Natural killer cell (primary cell): ENCODE measurements around the gene CHRNA1. TPM values are rescaled to one million over a fixed set of nuclear protein-coding genes. Genes with fewer than 3 reads are reported as not detected.

Experiments
- ATAC-seq, 3 donors: fragments of 150-1000 bp in 2 of 3; fragments of 200-7000 bp in 1 of 3; cut with Tn5 transposase; 1 replicate in 1 of 3; 2 replicates in 2 of 3; pipeline ENCODE4 v1.10.0; 2021; ENCODE audit warnings: mild to moderate bottlenecking in 2 of 3, moderate library complexity in 2 of 3
- DNase-seq, 2 donors: peaks; one replicate each; pipeline versions ENCODE4 v3.0.0 to v3.0.0-alpha.2; 2013 to 2021; ENCODE audit warnings: mixed read lengths in 1 of 2
- H3K27ac ChIP-seq: one replicate; pipeline ENCODE4 v1.5.1; 2013; ENCODE audit warnings: mild to moderate bottlenecking, low read length
- H3K27me3 ChIP-seq: one replicate; pipeline ENCODE4 v1.6.1; 2013; ENCODE audit warnings: low read length; ENCODE audit not compliant: control insufficient read depth, insufficient read depth
- H3K36me3 ChIP-seq: one replicate; pipeline ENCODE4 v1.6.1; 2013; ENCODE audit warnings: low read length; ENCODE audit not compliant: control insufficient read depth, insufficient read depth
- H3K4me1 ChIP-seq: one replicate; pipeline ENCODE4 v1.6.1; 2013; ENCODE audit warnings: low read length; ENCODE audit not compliant: control insufficient read depth, insufficient read depth
- H3K4me3 ChIP-seq: one replicate; pipeline ENCODE4 v1.5.1; 2013; ENCODE audit warnings: low read length
- H3K9me3 ChIP-seq: one replicate; pipeline ENCODE4 v1.6.1; 2013; ENCODE audit warnings: low read length; ENCODE audit not compliant: control insufficient read depth, insufficient read depth
- H3K27ac Mint-ChIP-seq, 2 donors: one replicate each; pipeline ENCODE4 v1.8.0; 2022; ENCODE audit warnings: mild to moderate bottlenecking in 2 of 2, mixed read lengths in 2 of 2, moderate library complexity in 1 of 2
- H3K27me3 Mint-ChIP-seq, 2 donors: one replicate each; pipeline ENCODE4 v1.8.0; 2022; ENCODE audit warnings: low read depth in 2 of 2, mixed read lengths in 2 of 2
- H3K36me3 Mint-ChIP-seq: one replicate; pipeline ENCODE4 v1.8.0; 2022; ENCODE audit warnings: mixed read lengths
- H3K4me1 Mint-ChIP-seq, 2 donors: one replicate each; pipeline ENCODE4 v1.8.0; 2022; ENCODE audit warnings: mixed read lengths in 2 of 2
- H3K4me3 Mint-ChIP-seq: one replicate; pipeline ENCODE4 v1.8.0; 2022; ENCODE audit warnings: mild to moderate bottlenecking, moderate library complexity, mixed read lengths
- H3K9me3 Mint-ChIP-seq, 2 donors: one replicate each; pipeline ENCODE4 v1.8.0; 2022; ENCODE audit warnings: mixed read lengths in 2 of 2
- whole genome bisulfite sequencing: methylation state at CpG from one replicate; pipeline ENCODE4 v1.1.7; 2013; ENCODE audit warnings: missing lambda C conversion rate; ENCODE audit not compliant: insufficient coverage; 5-methylcytosine and 5-hydroxymethylcytosine counted together
- intact Hi-C: fragments of 100-400 bp; cut with micrococcal nuclease; formaldehyde crosslinking; loops from one replicate; pipeline ENCODE4 v1.14.2; 2022
- total RNA-seq, 4 donors: library from RNA; stranded (reverse); fragments of 120-200 nt in 1 of 4; gene quantifications; one replicate each; pipeline versions ENCODE4 v1.2.3 to v1.2.4, GENCODE V29; 2013 to 2022
- TF ChIP-seq, protein P1 (sequence below): fragments of 200-600 bp; IDR thresholded peaks from one replicate; pipeline ENCODE4 v1.8.0; 2022; ENCODE audit warnings: antibody characterized with exemption

CHRNA1 gene
- total RNA-seq, 3 donors from 2014 or later (not counting 1 experiment from before 2014, with no cell fraction given) = 0.23 TPM; not detected in 2

DNA sequence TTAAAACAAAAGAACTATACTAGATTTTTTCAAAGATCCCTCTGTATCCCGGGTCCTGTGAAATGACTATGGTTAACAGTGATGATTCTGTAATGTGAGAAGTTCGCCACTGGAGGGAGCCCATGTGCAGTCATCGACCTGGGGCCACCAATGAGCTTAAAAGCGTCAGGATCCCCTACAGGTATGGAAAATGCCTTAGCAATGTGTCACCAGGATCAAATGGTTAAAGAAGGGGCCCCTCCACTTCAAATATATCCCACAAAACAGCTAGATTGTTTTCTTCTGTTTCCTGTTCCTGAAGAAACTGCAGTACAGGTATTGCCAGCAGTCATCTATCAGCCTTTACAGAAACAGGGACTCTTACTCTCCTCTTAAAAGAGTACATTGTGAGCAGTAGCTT, 15.3 kb downstream of the CHRNA1 start:
- H3K4me1 Mint-ChIP-seq = peaks cover 9 to 31% of the 10 kb centered on the region in 2 donors
- H3K27ac ChIP-seq = no peak overlapping the region
- no peak overlapping the region for H3K27ac Mint-ChIP-seq
- ATAC-seq (peak; percentile 65 to 73 (median 69)), DNase-seq (peak; percentile 52 to 88)
- H3K36me3 Mint-ChIP-seq = no peaks in the 10 kb centered on the region
- intact Hi-C loops = no loop called here
- no peaks in the 10 kb centered on the region for H3K27me3 ChIP-seq
- no peak overlapping the region for H3K4me3 Mint-ChIP-seq
- TF ChIP-seq, protein P1, sequence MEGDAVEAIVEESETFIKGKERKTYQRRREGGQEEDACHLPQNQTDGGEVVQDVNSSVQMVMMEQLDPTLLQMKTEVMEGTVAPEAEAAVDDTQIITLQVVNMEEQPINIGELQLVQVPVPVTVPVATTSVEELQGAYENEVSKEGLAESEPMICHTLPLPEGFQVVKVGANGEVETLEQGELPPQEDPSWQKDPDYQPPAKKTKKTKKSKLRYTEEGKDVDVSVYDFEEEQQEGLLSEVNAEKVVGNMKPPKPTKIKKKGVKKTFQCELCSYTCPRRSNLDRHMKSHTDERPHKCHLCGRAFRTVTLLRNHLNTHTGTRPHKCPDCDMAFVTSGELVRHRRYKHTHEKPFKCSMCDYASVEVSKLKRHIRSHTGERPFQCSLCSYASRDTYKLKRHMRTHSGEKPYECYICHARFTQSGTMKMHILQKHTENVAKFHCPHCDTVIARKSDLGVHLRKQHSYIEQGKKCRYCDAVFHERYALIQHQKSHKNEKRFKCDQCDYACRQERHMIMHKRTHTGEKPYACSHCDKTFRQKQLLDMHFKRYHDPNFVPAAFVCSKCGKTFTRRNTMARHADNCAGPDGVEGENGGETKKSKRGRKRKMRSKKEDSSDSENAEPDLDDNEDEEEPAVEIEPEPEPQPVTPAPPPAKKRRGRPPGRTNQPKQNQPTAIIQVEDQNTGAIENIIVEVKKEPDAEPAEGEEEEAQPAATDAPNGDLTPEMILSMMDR = peak; percentile 79
- H3K27me3 Mint-ChIP-seq = peaks cover 2 to 10% of the 10 kb centered on the region in 2 donors
- H3K9me3 ChIP-seq = no peaks in the 10 kb centered on the region
- WGBS = 0% methylated on average over 4 of the region's 4 CpGs
- no peaks in the 10 kb centered on the region for H3K9me3 Mint-ChIP-seq
- H3K4me3 ChIP-seq = no peak overlapping the region
- H3K4me1 ChIP-seq = peaks cover 28% of the 10 kb centered on the region
- H3K36me3 ChIP-seq = no peaks in the 10 kb centered on the region

DNA sequence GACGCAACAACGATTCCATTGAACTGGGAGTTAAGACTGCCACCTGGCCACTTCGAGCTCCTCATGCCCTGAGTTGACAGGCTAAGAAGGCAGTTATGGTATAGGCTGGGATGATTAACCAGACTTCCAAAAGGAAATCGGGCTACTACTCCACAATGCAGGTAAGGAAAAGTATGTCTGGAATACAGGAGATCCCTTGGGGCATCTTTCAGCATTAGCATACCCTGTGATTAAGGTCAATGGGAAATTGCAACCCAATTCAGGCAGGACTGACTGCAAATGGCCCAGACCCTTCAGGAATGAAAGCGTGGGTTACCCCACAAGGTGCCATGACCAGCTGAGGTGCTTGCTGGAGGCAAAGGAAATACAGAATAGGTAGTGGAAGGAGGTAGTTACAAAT, 19.1 kb downstream of the CHRNA1 start:
- no peak overlapping the region for H3K4me3 Mint-ChIP-seq
- peaks cover 10 to 16% of the 10 kb centered on the region in 2 donors for H3K27me3 Mint-ChIP-seq
- H3K36me3 Mint-ChIP-seq = no peaks in the 10 kb centered on the region
- H3K9me3 ChIP-seq = no peaks in the 10 kb centered on the region
- H3K27ac ChIP-seq = no peak overlapping the region
- TF ChIP-seq, protein P1 = no peak
- no peaks in the 10 kb centered on the region for H3K36me3 ChIP-seq
- no peaks in the 10 kb centered on the region for H3K9me3 Mint-ChIP-seq
- peaks cover 0 to 13% of the 10 kb centered on the region in 2 donors for H3K4me1 Mint-ChIP-seq
- H3K27ac Mint-ChIP-seq = no peak overlapping the region
- ATAC-seq (no peak), DNase-seq (no peak)
- H3K4me3 ChIP-seq = no peak overlapping the region
- WGBS = 83% methylated on average over 5 of the region's 5 CpGs
- no peaks in the 10 kb centered on the region for H3K4me1 ChIP-seq
- H3K27me3 ChIP-seq = no peaks in the 10 kb centered on the region
- intact Hi-C loops = no loop called here

GRCh38 chr2:174744111-174744510, 20.2 kb downstream of the CHRNA1 start:
- TF ChIP-seq, protein P1 = no peak
- no peaks in the 10 kb centered on the region for H3K36me3 Mint-ChIP-seq
- intact Hi-C loops = no loop called here
- Histone ChIP-seq H3K27ac (no peak overlapping the region), H3K4me3 (no peak overlapping the region), H3K9me3 (no peaks in the 10 kb centered on the region), H3K27me3 (no peaks in the 10 kb centered on the region), H3K36me3 (no peaks in the 10 kb centered on the region), H3K4me1 (no peaks in the 10 kb centered on the region)
- no peak overlapping the region for H3K4me3 Mint-ChIP-seq
- WGBS = 77% methylated on average over 2 of the region's 2 CpGs
- H3K27ac Mint-ChIP-seq = no peak overlapping the region
- no peaks in the 10 kb centered on the region for H3K9me3 Mint-ChIP-seq
- H3K27me3 Mint-ChIP-seq = peaks cover 10 to 20% of the 10 kb centered on the region in 2 donors
- no peak for DNase-seq
- peaks cover 0 to 4% of the 10 kb centered on the region in 2 donors for H3K4me1 Mint-ChIP-seq
- ATAC-seq = no peak

DNA sequence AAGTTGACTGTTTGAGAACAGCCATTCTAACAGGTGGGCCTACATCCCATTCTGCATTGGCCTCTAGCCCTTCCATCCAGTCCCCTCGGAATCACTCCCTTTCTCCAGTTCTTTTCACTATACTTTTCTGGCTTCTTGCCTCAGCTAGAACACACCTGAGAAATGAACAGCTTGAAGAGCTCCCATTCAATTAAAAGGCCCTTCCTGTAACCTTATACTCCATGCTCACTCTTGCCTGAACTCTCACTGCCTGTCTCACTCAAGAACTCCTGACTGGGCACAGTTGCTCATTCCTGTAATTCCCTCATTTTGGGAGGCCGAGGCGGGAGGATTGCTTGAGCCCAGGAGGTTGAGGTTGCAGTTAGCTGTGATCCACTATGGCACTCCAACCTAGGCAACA, 23.6 kb downstream of the CHRNA1 start:
- no peaks in the 10 kb centered on the region for H3K9me3 Mint-ChIP-seq
- TF ChIP-seq, protein P1 = no peak
- Histone ChIP-seq H3K36me3 (no peaks in the 10 kb centered on the region), H3K27ac (no peak overlapping the region), H3K27me3 (peaks cover 3% of the 10 kb centered on the region), H3K4me1 (no peaks in the 10 kb centered on the region), H3K9me3 (no peaks in the 10 kb centered on the region), H3K4me3 (no peak overlapping the region)
- 89% methylated on average over 3 of the region's 3 CpGs for WGBS
- H3K4me3 Mint-ChIP-seq = no peak overlapping the region
- no peaks in the 10 kb centered on the region for H3K4me1 Mint-ChIP-seq
- intact Hi-C loops = no loop called here
- H3K27ac Mint-ChIP-seq = no peak overlapping the region
- no peak for DNase-seq
- peaks cover 22 to 24% of the 10 kb centered on the region in 2 donors for H3K27me3 Mint-ChIP-seq
- H3K36me3 Mint-ChIP-seq = no peaks in the 10 kb centered on the region
- ATAC-seq = no peak
